ENCODE results near the gene ZNF215.
"Not testable (repeated sequence)": the region's sequence is repeated elsewhere in the genome, so short reads cannot be mapped to it uniquely, and the experiment has no call there.

The ZNF215 gene

DNA sequence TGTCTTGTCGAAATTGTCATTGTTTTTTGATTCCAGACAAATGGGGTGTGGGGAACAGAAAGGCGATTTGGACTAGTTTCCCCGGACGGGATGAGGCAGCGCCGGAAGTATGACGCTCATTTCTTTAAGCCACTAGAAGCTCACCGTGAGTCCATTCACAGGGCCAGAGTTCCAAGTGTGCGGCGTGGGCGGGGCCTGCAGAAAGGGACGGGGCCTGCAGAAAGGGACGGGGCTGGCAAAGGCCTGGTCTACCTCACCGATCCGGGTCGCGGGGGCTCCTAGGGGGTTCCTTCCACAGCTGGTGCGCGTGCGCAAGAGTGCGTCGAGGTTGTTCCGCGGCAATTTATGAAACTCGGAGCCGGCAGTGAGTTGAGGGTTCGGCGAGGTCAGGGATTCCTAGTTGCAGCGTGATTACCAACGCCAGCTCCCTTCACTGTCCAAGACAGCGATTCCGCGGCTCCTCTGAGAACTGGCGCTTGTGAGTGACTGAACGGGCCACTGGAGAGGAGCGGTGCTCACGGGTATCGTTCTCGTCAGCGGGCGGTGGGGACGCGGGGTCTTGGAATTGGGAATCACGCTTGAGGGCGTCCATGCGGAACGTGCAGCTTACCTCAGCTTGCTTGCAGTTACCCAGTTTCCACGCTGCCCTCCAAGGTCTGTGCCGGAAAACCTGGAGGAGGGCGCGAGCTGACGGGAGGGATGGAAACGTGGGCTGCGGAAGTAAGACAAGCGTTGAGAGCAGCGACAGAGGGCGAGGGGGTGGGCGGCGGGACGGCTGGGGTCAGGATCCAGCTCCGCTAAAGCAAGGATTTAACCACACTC lies at the start of gene ZNF215:
Gene ZNF215 (plus strand): TSS at position 219 of the 822 bp plus-strand sequence. CDS start 5,847 bp downstream, outside the sequence.
- FAIRE-seq = no peak

DNA sequence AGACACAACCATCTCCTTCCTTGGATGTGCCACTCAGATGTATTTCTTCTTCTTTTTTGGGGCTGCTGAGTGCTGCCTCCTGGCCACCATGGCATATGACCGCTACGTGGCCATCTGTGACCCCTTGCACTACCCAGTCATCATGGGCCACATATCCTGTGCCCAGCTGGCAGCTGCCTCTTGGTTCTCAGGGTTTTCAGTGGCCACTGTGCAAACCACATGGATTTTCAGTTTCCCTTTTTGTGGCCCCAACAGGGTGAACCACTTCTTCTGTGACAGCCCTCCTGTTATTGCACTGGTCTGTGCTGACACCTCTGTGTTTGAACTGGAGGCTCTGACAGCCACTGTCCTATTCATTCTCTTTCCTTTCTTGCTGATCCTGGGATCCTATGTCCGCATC lies 49.3 kb upstream of the ZNF215 start:
- FAIRE-seq = no peak

DNA sequence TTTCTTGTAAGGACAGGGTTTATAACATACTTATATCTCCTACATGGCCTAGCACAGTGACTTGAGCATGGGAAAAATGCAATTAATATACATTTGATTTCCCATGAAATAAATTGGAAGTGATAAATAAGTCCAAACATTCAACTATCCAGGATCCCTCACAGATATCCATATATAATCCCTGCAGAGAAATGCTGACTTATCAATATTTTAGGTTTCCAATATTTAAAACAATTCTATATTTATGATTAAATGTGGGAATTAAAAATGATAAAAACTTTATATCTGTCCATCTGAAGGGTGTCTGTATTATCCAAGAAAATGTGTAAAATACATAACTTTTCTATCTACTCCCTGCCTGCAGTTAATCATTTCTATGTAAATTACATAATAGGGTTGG lies 43.5 kb upstream of the ZNF215 start:
- no peak for FAIRE-seq

DNA sequence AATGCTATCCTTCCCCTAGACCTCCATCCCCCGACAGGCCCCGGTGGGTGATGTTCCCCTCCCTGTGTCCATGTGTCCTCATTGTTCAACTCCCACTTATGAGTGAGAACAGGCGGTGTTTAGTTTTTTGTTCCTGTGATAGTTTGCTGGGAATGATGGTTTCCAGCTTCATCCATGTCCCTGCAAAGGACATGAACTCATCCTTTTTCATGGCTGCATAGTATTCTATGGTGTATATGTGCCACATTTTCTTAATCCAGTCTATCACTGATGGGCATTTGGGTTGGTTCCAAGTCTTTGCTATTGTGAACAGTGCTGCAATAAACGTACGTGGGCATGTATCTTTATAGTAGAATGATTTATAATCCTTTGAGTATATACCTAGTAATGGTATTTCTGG lies 38.5 kb upstream of the ZNF215 start:
- FAIRE-seq = not testable (repeated sequence)

DNA sequence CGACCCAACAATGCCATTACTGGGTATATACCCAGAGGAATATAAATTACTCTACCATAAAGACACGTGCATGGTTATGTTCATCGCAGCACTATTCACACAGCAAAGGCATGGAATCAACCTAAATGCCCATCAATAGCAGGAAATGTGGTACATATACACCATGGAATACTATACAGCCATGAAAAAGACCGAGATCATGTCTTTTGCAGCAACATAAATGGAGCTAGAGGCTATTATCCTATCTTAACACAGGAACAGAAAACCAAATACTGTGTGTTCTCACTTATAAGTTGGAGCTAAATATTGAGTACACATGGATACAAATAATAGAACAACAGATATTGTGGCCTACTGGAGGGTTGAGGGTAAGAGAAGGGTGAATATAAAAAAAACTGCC lies 37.4 kb upstream of the ZNF215 start:
- no peak for FAIRE-seq

DNA sequence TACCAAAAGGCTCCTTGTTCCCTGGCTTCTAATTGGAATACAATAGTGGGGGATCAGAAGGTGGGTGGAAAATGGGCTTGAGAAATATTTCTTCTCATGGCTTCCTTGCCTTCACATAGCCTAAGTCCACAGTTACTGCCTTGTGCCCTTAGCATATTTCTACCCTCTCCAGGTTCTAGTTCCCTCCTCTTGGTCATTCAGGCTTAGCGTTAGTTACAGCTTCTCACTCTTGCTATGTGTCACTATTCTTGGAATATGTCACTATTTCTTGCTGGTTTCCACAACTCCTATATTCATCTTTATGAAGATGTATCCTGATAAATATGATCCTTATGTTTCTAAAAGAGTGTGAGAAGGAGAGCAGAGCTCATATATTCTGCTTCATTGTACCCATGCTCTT lies 36.4 kb upstream of the ZNF215 start:
- FAIRE-seq = no peak

DNA sequence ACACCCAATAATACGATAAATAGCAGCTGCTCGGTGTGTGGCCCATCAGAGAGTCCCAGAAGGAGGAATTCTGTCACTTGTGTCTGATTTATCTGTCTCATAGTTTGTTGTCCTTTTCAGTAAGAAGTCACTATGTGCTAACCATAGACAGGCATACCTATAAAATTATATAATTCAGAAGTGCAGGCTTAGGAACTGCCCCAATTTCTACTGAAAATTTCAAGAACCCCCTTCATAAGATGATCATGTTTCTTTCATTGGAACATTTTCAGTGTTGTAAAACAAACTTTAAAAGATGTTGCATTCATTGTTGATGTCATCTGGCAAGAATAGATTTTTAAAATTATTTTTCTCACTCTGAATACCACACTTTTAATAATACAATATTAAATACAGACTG lies 33.8 kb upstream of the ZNF215 start, which contains the start of gene OR2D2:
Gene OR2D2 (minus strand): TSS at position 101 of the 400 bp plus-strand sequence. CDS start 0 bp downstream, at position 101.
- no peak for FAIRE-seq

DNA sequence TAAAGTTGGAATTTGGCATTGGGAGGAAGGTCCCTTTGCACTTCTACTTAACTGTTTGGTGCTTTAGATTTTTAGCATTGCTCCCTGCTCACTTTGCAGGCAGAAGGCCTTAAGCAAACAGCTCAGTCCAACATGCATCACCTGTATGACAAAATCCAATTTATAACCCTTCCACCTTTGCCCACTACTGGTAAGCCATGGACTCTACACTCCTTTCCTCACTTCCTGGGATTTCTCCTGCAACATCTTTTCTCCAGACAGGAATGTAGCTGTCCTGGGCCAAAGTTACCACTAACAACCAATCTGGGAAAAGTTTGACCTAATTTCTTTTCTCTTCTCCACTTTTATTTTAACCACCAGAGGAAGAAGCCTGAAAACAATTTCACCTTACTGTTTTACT lies 32.1 kb upstream of the ZNF215 start:
- FAIRE-seq = no peak

DNA sequence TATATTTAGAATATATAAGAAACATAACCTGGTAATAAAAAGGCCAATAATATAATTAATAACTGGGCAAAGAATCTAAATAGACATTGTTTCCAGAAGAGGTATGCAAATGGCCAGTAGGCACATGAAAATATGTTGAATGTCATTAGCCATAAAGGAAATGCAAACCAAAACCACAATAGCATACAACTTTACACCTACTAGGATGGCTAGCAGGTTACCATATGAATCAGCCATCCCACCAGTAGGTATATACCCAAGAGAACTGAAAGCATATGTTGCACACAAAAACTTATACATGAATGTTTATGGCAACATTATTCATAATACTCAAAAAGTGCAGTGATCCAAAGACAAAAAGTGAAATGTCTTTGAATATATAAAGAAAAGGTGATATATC lies 31.2 kb upstream of the ZNF215 start:
- FAIRE-seq = no peak

DNA sequence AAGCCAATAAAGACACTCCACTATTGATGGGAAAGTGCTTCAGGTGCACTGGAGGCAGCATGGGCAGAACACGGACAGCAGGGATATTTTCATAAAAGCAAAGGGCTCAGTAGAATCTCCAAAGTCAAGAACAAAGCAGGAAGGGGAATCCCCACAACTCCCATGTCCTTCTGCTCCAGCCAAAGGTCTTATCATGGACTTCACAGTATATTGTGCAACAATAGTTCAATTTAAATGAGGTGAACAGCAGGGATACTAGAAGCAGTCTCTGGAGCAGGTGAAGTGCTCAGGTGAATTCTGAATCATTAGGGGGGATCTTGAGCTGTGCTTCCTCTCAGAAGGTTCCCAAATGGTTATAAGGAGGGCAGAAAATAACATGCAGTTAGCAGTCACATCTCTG lies 27.3 kb upstream of the ZNF215 start:
- FAIRE-seq = no peak

DNA sequence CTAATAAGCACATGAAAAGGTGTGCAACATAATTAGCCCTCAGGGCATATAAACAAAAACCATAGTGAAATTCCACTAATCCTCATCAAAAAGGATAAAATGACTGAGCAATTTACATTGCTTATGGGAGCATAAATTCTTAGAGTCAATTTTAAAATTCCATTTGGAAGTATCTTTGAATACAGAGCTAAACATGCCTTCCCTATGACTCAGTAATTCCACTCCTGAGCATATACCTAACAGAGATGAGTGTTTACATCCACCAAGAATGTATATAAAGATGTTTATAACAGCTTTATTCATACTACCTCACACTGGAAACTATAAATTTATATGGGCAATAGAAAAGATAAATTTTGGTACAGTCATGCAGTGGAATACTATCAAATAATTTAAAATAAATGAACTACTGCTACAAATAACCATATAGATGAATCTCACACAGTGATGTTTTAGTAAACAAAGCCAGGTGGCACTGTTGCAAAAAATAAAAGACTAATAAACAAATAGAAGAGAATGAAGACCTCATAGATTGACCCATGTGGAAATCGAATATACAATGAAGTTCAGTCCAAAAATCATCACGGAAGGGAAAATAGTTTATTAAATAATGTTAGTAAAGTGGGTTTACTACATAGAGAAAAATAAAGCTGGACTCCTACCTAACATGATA lies 25.8 kb upstream of the ZNF215 start:
- no peak for FAIRE-seq

DNA sequence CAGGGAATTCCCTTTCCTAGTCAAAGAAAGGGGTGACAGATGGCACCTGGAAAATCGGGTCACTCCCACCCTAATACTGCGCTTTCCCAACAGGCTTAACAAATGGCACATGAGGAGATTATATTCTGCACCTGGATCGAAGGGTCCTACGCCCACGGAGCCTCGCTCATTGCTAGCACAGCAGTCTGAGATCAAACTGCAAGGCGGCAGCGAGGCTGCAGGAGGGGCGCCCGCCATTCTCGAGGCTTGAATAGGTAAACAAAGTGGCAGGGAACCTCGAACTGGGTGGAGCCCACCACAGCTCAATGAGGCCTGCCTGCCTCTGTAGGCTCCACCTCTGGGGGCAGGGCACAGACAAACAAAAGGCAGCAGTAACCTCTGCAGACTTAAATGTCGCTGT lies 21.4 kb upstream of the ZNF215 start:
- not testable (repeated sequence) for FAIRE-seq

DNA sequence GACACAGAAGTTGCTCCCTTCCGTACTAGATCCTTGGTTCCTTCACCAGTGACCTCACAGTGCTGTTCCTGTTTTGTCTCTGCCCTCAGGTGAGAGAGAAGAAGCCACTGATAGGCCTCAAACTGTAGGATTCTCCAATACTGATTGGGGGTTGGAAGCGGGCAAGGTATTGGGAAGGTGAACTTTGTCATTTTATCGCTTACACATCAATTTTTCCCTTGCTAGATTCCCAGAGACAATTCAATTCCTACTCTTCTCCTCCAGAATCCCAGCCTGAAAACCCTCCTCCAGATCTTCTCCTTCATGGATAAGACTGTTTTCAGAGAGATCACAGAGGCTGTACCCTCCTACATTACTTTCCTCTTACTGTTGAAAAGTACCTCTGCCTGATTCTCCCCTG lies 14.8 kb upstream of the ZNF215 start:
- no peak for FAIRE-seq

DNA sequence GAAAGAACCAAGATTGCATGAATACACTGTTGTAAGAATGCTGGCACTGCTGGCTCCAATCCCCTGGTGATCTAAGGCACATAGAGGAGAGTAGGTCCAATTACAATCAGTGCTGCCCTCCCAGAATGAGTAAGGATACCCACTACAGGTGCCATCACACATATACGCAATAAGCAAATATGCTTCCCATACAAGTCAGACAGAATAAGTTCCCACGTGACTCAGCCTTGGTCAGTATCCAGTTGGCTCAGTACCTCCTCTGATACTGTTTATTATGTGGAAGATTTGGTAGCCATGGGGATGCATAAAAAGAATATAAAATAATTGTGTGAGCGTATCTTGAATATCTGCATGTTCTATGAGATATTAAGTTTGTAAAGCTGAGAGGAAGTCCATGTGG lies 14.3 kb upstream of the ZNF215 start:
- FAIRE-seq = no peak

DNA sequence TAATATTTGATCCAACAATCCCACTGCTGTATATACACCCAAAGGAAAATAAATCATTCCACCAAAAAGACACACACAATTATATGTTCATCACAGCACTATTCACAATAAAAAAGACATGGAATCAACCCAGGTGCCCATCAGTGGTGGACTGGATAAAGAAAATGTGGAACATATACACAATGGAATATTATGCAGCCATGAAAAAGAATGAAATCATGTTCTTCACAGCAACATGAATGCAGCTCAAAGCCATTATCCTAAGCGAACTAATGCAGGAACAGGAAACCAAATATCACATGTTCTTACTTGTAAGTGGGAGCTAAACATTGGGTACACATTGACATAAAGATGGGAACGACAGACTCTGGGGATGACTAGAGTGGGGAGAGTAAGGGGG lies 6.5 kb upstream of the ZNF215 start:
- FAIRE-seq = no peak

DNA sequence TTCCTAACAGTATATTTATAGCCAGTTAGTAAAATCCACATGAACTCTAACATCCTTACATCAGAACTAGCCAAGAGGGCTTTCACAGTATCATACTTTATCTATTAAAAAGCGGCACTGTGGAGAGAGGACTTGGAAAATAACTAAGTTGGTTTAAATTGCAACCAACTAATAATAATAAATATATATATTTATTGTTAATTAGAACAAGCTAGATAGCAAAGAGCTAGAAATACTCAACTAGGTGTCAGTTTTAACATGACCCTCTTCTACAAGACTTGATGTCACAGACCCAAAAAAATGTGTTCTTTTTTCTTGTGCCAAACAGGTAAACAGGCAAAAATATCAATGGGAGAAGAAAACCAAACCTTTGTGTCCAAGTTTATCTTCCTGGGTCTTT lies 5.5 kb upstream of the ZNF215 start, which contains the start of gene OR2D3:
Gene OR2D3 (plus strand): TSS at position 301 of the 400 bp plus-strand sequence. CDS start 0 bp downstream, at position 301.
- no peak for FAIRE-seq

DNA sequence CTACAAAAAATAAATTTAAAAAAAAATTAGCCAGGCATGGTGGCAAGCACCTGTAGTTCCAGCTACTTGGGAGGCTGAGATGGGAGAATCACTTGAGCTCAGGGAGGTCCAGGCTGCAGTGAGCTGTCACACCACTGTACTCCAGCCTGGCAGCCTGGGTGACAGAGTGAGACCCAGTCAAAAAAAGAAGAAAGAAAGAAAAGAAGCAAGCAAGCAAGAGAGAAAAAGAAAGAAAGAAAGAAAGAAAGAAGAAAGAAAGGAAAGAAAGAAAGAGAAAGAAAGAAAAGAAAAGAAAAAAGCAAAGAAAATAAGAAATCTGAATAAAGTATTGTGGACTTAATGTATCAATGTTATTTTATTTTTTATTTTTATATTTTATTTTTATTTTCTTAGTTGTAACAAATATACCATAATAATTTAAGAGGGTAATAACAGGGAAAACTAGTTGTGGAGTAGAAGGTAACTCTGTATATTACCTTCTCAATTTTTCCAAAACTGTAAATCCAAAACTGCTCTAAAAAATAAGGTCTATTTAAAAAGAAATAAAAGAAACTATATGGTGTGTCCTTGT lies 1.1 kb upstream of the ZNF215 start:
- no peak for FAIRE-seq

DNA sequence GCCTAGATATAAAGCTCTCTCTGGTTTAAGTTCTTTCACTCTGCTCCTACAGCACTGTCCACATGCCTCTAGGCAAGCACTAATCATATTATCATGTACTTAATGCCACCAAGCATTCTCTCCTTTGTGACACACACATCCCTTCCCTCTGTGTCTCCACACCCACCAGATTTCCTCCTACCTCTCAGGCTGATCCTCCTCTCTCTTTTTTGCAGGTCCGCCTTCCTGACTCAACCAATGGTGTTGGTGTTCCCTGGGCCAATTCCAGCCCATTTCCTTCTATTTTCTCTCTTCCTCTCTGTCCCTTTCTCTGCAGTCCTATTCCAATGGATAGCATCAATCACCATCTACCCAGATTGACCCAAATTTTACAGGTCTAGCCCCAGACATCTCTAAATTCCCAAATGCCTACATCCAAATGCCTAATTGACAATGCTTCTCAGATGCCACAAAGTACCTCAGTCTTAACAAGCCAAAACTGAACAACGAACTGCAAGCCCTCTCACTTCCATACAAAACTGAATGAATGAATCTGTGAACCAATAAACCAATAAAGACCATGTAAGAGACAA lies 504 bp upstream of the ZNF215 start:
- no peak for FAIRE-seq

DNA sequence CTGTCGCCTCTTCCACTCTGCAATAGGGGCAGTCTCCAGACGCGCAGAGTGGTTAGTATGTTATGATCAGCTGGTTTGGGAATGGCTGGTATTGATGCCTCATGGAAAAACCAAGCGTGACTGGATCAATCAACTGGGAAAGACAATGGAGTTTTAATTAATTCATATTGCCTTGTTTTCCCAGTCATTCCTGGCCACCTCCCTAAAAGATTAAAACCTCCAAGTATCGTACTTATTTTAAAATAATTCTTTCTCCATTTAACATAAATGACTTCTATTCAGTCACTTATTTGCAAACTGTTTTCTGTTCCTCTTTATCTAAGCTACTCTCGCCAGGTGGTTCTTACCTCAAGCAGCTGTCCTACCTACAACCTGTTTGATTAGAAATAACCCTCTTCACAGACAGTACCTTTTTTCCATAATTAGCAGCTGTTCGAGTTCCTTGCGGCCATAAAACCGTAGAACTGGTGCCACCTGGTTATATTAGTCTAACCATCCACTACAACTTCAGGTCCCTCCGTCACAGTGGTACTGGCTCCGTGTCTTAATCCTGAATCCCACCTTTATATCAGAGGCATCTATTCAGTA lies 898 bp downstream of the ZNF215 start:
- no peak for FAIRE-seq

DNA sequence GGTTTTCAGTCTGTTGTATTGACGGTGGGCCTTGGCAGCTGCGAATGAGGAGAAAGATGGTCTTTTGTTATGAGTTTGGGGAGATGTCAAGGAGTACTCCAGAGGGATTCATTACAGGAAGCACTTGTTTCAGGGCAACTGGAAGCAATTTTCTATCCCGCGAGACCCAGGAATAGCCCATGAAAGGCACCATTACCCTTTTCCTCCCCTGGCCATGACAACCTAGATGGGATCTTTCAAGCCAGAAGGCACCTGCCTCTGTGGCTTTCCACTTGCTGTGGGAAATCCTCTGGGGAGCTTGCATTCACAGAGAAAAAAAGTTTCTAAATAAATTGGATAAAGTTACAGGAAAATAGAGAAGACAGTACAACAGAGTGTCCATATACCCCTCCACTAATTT lies 2.7 kb downstream of the ZNF215 start:
- no peak for FAIRE-seq

DNA sequence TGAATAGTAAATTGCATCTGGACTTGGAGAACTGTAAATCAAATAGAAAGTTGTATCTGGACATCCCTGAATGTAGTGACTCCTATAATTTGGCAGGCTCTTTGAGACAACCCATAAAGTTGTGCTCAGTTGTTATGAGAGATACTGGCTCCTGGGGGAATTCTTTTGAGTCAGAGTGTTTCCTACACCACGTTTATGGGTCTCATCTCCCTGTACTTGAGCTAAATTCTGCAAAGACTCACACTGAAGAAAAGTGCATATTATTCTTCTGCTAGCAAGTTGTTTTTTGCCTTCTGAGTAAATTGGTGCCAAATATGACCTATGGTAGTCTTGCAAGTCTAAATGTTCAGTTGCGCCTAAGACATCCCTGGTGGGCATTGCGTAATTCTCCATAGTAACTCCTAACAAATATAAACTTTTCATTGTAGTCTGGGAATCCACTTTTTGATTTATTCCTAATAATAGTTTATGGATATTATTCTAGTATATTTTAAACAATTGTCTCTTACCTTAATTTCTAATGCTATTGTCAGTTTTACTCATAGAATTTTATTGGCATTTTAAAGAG lies 5.0 kb downstream of the ZNF215 start:
- no peak for FAIRE-seq

DNA sequence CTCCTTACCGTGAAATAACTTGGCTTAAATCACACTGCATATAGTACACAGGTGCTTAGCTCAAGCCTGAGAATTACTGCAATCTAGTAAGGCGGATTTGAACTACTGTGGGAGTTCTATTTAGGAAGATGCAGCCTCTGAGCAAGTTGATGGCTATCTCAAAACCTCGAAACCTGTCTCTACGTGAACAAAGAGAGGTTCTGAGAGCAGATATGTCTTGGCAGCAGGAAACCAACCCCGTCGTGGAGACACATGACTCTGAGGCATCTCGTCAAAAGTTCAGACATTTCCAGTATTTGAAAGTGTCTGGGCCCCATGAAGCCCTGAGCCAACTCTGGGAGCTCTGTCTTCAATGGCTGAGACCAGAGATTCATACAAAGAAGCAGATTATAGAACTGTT lies 5.9 kb downstream of the ZNF215 start:
- no peak for FAIRE-seq

DNA sequence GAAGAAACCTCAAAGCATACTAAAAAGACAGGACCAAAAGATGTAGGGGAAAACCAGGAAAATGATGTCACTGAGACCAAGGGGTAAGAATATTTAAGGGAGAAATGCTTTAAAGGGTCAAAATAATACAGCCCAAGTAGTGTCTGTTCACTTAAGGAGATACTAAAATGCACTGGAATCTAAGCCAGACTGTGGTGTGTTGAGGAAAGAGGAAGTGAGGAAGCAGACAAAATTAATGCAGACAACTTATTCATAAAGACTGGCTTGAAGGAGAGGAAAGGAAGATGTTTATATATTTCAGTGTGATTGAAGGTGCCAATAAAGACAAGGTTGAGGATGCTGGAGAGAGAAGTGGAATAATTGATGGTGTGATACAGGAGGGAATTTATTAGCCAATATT lies 15.7 kb downstream of the ZNF215 start:
- FAIRE-seq = no peak
